HG02870 (cell line): ENCODE data around the gene YEATS4.

Source experiments
- ATAC-seq: cut with Tn5 transposase; IDR thresholded peaks from one replicate; pipeline ENCODE4 v1.9.1; 2021; ENCODE audit warnings: mild to moderate bottlenecking, moderate library complexity; ENCODE audit not compliant: unreplicated experiment

The YEATS4 gene

DNA sequence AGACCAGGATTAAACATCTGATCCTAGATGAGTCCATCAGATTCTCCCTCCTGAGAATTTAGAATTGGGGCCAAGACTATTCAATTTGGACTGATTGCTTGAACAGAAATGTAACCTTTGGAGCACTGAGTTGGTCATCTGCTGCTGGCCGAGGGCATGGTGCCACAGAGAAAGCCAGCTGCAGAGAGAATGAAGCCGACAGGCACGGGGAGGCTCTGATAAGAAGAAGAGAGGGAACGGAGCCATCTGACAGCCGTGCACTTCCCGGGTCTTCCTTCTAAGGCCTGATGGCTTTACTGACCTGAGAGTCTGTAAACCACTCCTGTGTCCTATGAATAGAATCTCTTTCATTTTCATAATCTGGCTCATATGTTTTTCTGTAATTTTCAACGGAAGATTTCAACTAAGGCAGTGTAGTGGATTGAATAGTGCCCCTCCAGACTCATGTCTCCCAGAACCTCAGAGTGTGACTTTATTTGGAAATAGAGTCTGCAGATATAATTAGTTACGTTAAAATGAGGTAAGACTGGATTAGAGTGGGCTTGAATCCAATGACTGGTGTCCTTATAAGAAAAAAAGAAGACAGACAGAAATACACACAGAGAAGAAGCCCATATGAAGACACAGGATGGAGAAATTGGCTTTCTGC, 71.5 kb downstream of the YEATS4 start:
- ATAC-seq, result no peak

GRCh38 chr12:69431591-69432222, 72.2 kb downstream of the YEATS4 start:
- no peak for ATAC-seq

GRCh38 chr12:69433653-69434052, 74.1 kb downstream of the YEATS4 start:
- ATAC-seq, result no peak

DNA sequence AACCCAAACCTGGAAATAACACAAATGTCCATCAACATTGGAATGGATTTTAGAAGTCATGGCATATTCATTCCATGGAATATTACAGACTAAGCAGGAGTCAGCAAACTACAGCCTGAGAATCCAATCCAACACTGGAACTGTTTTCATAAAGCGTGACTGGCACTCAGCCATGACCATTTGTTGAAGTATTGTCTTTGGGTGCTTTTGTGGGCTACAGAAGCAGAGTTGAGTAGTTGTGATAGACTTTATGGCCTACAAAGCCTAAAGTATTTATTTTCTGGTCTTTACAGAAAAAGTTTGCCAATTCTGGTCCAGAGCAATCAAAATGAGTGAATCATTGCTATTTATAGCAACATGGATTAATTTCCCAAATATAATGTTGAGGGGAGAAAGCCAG, 76.1 kb downstream of the YEATS4 start:
- no peak for ATAC-seq

- no peak for ATAC-seq
Observed at GRCh38 chr12:69437073-69437472, 77.5 kb downstream of the YEATS4 start.

GRCh38 chr12:69438539-69438938, 79.0 kb downstream of the YEATS4 start:
- ATAC-seq, result no peak

- ATAC-seq, result no peak
Observed at GRCh38 chr12:69440016-69440415, 80.5 kb downstream of the YEATS4 start.
